ENCODE results near the gene RNF123. TPM values are rescaled to one million over a fixed set of nuclear protein-coding genes. Genes with fewer than 3 reads are reported as not detected.

RNF123 gene
- 19.3 and 24.4 TPM in 2 replicates for total RNA-seq (2014; rRNA removed; shearing (Covaris generic))
- 33.3 and 37.5 TPM in 2 replicates for polyA plus RNA-seq (2015; cell fraction: cytosol; rRNA removed)
- 83.4 and 88.1 TPM in 2 replicates for polyA plus RNA-seq (2015; cell fraction: nucleus; rRNA removed)

GRCh38 chr3:49689046-49689907 lies at the start of gene RNF123, which contains the start of gene MST1:
Gene RNF123 (plus strand): TSS chr3:49689557. CDS start chr3:49691166, 1,609 bp downstream.
Gene MST1 (minus strand): TSS chr3:49689474. CDS start chr3:49688691, 783 bp downstream.
- DNase-seq (ENCODE audit: low read depth) = peak; percentile 87

GRCh38 chr3:49641292-49641691 lies 48.1 kb upstream of the RNF123 start:
- DNase-seq (ENCODE audit: low read depth) = no peak

- DNase-seq (ENCODE audit: low read depth) = no peak
Measured at GRCh38 chr3:49641921-49642707, 47.2 kb upstream of the RNF123 start.

- DNase-seq (ENCODE audit: low read depth) = no peak
Measured at GRCh38 chr3:49642708-49643145, 46.6 kb upstream of the RNF123 start.

GRCh38 chr3:49644684-49645083 lies 44.7 kb upstream of the RNF123 start:
- no peak for DNase-seq (ENCODE audit: low read depth)

- DNase-seq (ENCODE audit: low read depth) = no peak
Measured at GRCh38 chr3:49646236-49646635, 43.1 kb upstream of the RNF123 start.

GRCh38 chr3:49647741-49648140 lies 41.6 kb upstream of the RNF123 start:
- DNase-seq (ENCODE audit: low read depth) = peak; percentile 17

- DNase-seq (ENCODE audit: low read depth) = no peak
Measured at GRCh38 chr3:49648354-49649019, 40.9 kb upstream of the RNF123 start.

- peak; percentile 17 for DNase-seq (ENCODE audit: low read depth)
Measured at GRCh38 chr3:49649576-49649975, 39.8 kb upstream of the RNF123 start.

GRCh38 chr3:49650177-49650576 lies 39.2 kb upstream of the RNF123 start:
- no peak for DNase-seq (ENCODE audit: low read depth)

GRCh38 chr3:49650637-49651036 lies 38.7 kb upstream of the RNF123 start:
- no peak for DNase-seq (ENCODE audit: low read depth)

GRCh38 chr3:49652218-49652902 lies 37.0 kb upstream of the RNF123 start:
- no peak for DNase-seq (ENCODE audit: low read depth)

GRCh38 chr3:49652903-49653415 lies 36.4 kb upstream of the RNF123 start:
- DNase-seq (ENCODE audit: low read depth) = no peak

- no peak for DNase-seq (ENCODE audit: low read depth)
Measured at GRCh38 chr3:49653621-49654020, 35.7 kb upstream of the RNF123 start.

- DNase-seq (ENCODE audit: low read depth) = no peak
Measured at GRCh38 chr3:49654176-49654825, 35.1 kb upstream of the RNF123 start.

GRCh38 chr3:49654955-49655556 lies 34.3 kb upstream of the RNF123 start:
- no peak for DNase-seq (ENCODE audit: low read depth)

GRCh38 chr3:49655731-49656285 lies 33.5 kb upstream of the RNF123 start:
- DNase-seq (ENCODE audit: low read depth) = no peak

GRCh38 chr3:49656541-49657112 lies 32.7 kb upstream of the RNF123 start:
- no peak for DNase-seq (ENCODE audit: low read depth)

All from HT1080 (cell line).